CD4-positive, alpha-beta T cell (primary cell): Measurements from ENCODE around the gene VSIG4. TPM values are rescaled to one million over a fixed set of nuclear protein-coding genes. Genes with fewer than 3 reads are reported as not detected.

Experiments
- ATAC-seq: fragments of 200-7000 bp; cut with Tn5 transposase; one replicate; pipeline ENCODE4 v1.10.0; 2022; ENCODE audit warnings: mild to moderate bottlenecking; ENCODE audit not compliant: poor library complexity
- CTCF ChIA-PET: fragments of 350-600 bp; sonication (Branson Sonifier 250); formaldehyde crosslinking; loops from one replicate; lab custom pipeline; 2021; ENCODE audit warnings: antibody characterized with exemption, inconsistent platforms; lab: Charles Lee
- POLR2A ChIA-PET: fragments of 350-600 bp; sonication (Branson Sonifier 250); formaldehyde crosslinking; loops from one replicate; lab custom pipeline; 2021; ENCODE audit warnings: antibody characterized with exemption, inconsistent platforms; lab: Charles Lee
- DNase-seq, 14 experiments: peaks; one replicate each; pipeline ENCODE4 v3.0.0-alpha.2; 2013 to 2020; ENCODE audit warnings: mixed read lengths in 2 of 14
- H3K27ac ChIP-seq, 2 donors: one replicate each; pipeline versions ENCODE4 v1.5.1 to v1.7.0; 2013; ENCODE audit warnings: low read length in 2 of 2, low read depth in 1 of 2, mild to moderate bottlenecking in 1 of 2
- H3K27me3 ChIP-seq, 2 experiments: 1 replicate in 1 of 2; 2 replicates in 1 of 2; pipeline versions ENCODE4 v1.6.1 to v1.7.0; 2013; ENCODE audit warnings: low read length in 2 of 2, control low read depth in 1 of 2, mild to moderate bottlenecking in 1 of 2, moderate library complexity in 1 of 2; ENCODE audit not compliant: insufficient read depth in 2 of 2, control insufficient read depth in 1 of 2
- H3K36me3 ChIP-seq: one replicate; pipeline ENCODE4 v1.6.1; 2013; ENCODE audit warnings: low read length, control low read depth; ENCODE audit not compliant: insufficient read depth
- H3K4me1 ChIP-seq: one replicate; pipeline ENCODE4 v1.6.1; 2013; ENCODE audit warnings: low read length, control low read depth; ENCODE audit not compliant: insufficient read depth
- H3K4me3 ChIP-seq: one replicate; pipeline ENCODE4 v1.5.1; 2013; ENCODE audit warnings: mild to moderate bottlenecking, low read length, moderate library complexity
- H3K9me3 ChIP-seq, 2 experiments: 1 replicate in 1 of 2; 2 replicates in 1 of 2; pipeline versions ENCODE4 v1.6.1 to v1.7.0; 2013; ENCODE audit warnings: low read length in 2 of 2, mild to moderate bottlenecking in 2 of 2, control low read depth in 1 of 2, moderate library complexity in 1 of 2; ENCODE audit not compliant: control insufficient read depth in 1 of 2, insufficient read depth in 1 of 2
- H3K27ac Mint-ChIP-seq: one replicate; pipeline ENCODE4 v1.8.0; 2020; ENCODE audit warnings: mixed read lengths
- H3K27me3 Mint-ChIP-seq: one replicate; pipeline ENCODE4 v1.8.0; 2021; ENCODE audit warnings: mixed read lengths
- H3K36me3 Mint-ChIP-seq: one replicate; pipeline ENCODE4 v1.8.0; 2021; ENCODE audit warnings: low read depth, mixed read lengths
- H3K4me1 Mint-ChIP-seq: one replicate; pipeline ENCODE4 v1.8.0; 2021; ENCODE audit warnings: low read depth, mixed read lengths
- H3K4me3 Mint-ChIP-seq: one replicate; pipeline ENCODE4 v1.8.0; 2020; ENCODE audit warnings: mild to moderate bottlenecking, mixed read lengths
- H3K9me3 Mint-ChIP-seq: one replicate; pipeline ENCODE4 v1.8.0; 2020; ENCODE audit warnings: mixed read lengths
- intact Hi-C, 2 experiments: fragments of 100-400 bp; cut with DNase I in 1 of 2; cut with micrococcal nuclease in 1 of 2; formaldehyde crosslinking; loops; one replicate each; pipeline versions ENCODE4 v1.15.1 to v1.9.0; 2023 to 2025; cut with DNase I, micrococcal nuclease
- polyA plus RNA-seq, 2 donors: library from polyadenylated mRNA; unstranded; fragments of 120-200 nt; gene quantifications; one replicate each; pipeline ENCODE4 v1.2.1, GENCODE V29; 2013
- total RNA-seq, 174 experiments: library from RNA in 2 of 174; stranded (reverse) in 2 of 174; gene quantifications; one replicate each; pipeline ENCODE4 v1.2.3 and lab custom pipeline; 2021 to 2026
- TF ChIP-seq, protein P1 (sequence below): fragments of 200-600 bp; IDR thresholded peaks from one replicate; pipeline ENCODE4 v1.8.0; 2022; ENCODE audit warnings: antibody characterized with exemption, mild to moderate bottlenecking

VSIG4 gene
- total RNA-seq (under 1 TPM in 1 of 2 experiments, not detected in 1; 0.11 TPM), total RNA-seq (lab: John Stamatoyannopoulos, UW) (0 to 1.4 (median 0) reads per million in 172 experiments)
- polyA plus RNA-seq (2013, experiment 1 of 2), result 1.9 TPM
- polyA plus RNA-seq (2013, experiment 2 of 2), result 2.7 TPM

GRCh38 chrX:66039944-66040343, at the start of gene VSIG4:
Gene VSIG4, minus strand, starts transcription at chrX:66040080. Its CDS starts 82 bp downstream, at chrX:66039998.
- no peak within 1 kb of the TSS for H3K4me3 Mint-ChIP-seq
- no peaks in the 10 kb centered on the region for H3K36me3 Mint-ChIP-seq
- H3K4me1 ChIP-seq, result no peaks in the 10 kb centered on the region
- no peaks in the 10 kb centered on the region for H3K36me3 ChIP-seq
- no peaks in the 10 kb centered on the region for H3K9me3 ChIP-seq
- DNase-seq (no peak), ATAC-seq (no peak)
- CTCF ChIA-PET, result no interaction called here
- POLR2A ChIA-PET, result no interaction called here
- no peak within 1 kb of the TSS for H3K27ac Mint-ChIP-seq
- intact Hi-C loops, result no loop called here
- peaks cover 3% of the 10 kb centered on the region for H3K4me1 Mint-ChIP-seq
- no peak within 1 kb of the TSS for H3K4me3 ChIP-seq
- no peak within 1 kb of the TSS for H3K27ac ChIP-seq
- no peaks in the 10 kb centered on the region for H3K27me3 Mint-ChIP-seq
- H3K9me3 Mint-ChIP-seq, result no peaks in the 10 kb centered on the region
- H3K27me3 ChIP-seq, result no peaks in the 10 kb centered on the region
- TF ChIP-seq, protein P1, sequence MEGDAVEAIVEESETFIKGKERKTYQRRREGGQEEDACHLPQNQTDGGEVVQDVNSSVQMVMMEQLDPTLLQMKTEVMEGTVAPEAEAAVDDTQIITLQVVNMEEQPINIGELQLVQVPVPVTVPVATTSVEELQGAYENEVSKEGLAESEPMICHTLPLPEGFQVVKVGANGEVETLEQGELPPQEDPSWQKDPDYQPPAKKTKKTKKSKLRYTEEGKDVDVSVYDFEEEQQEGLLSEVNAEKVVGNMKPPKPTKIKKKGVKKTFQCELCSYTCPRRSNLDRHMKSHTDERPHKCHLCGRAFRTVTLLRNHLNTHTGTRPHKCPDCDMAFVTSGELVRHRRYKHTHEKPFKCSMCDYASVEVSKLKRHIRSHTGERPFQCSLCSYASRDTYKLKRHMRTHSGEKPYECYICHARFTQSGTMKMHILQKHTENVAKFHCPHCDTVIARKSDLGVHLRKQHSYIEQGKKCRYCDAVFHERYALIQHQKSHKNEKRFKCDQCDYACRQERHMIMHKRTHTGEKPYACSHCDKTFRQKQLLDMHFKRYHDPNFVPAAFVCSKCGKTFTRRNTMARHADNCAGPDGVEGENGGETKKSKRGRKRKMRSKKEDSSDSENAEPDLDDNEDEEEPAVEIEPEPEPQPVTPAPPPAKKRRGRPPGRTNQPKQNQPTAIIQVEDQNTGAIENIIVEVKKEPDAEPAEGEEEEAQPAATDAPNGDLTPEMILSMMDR, result no peak

DNA sequence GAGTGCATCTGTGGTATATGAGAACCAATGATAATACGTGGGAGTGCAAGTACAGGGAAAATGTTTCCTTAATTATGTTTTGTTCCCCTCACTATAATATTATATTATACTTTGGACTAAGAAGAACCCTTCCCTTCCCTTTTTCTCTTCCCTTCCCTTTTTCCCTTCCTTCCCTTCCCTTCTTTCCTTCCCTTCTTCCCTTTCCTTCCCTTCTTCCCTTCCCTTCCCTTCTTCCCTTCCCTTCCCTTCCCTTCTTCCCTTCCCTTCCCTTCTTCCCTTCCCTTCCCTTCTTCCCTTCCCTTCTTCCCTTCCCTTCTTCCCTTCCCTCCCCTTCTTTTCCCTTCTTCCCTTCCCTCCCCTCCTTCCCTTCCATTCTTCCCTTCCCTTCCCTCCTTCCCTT, 36.9 kb upstream of the VSIG4 start:
- H3K36me3 ChIP-seq, result no peaks in the 10 kb centered on the region
- CTCF ChIA-PET, result no interaction called here
- Mint-ChIP-seq H3K27ac (no peak overlapping the region), H3K4me3 (no peak overlapping the region), H3K36me3 (no peaks in the 10 kb centered on the region), H3K27me3 (no peaks in the 10 kb centered on the region), H3K9me3 (no peaks in the 10 kb centered on the region), H3K4me1 (peaks cover 22% of the 10 kb centered on the region)
- intact Hi-C loops, result no loop called here
- no peak for ATAC-seq
- no peak overlapping the region for H3K27ac ChIP-seq
- H3K4me1 ChIP-seq, result peaks cover 13% of the 10 kb centered on the region
- DNase-seq, result no peak
- no peak overlapping the region for H3K4me3 ChIP-seq
- POLR2A ChIA-PET, result no interaction called here
- H3K27me3 ChIP-seq, result no peaks in the 10 kb centered on the region
- no peaks in the 10 kb centered on the region for H3K9me3 ChIP-seq
- TF ChIP-seq, protein P1, result no peak

- Histone ChIP-seq H3K9me3 (no peaks in the 10 kb centered on the region), H3K4me3 (peak overlapping the region; percentile 44), H3K36me3 (no peaks in the 10 kb centered on the region), H3K27me3 (no peaks in the 10 kb centered on the region), H3K4me1 (peaks cover 13% of the 10 kb centered on the region), H3K27ac (peak overlapping the region in 1 of 2 donors; percentile 42)
- Mint-ChIP-seq H3K9me3 (no peaks in the 10 kb centered on the region), H3K4me1 (peaks cover 22% of the 10 kb centered on the region), H3K36me3 (no peaks in the 10 kb centered on the region), H3K4me3 (peak overlapping the region; percentile 89), H3K27ac (peak overlapping the region; percentile 86), H3K27me3 (no peaks in the 10 kb centered on the region)
- DNase-seq (peak in 12 of 14 experiments; percentile 8 to 68 (median 32)), ATAC-seq (peak; percentile 37)
- intact Hi-C loops, result no loop called here
- ChIA-PET POLR2A (interaction anchor here (0.9 kb wide), 1 partner anchor 11 kb away, joined by 3 read pairs; no protein-coding TSS in a partner anchor), CTCF (no interaction called here)
- TF ChIP-seq, protein P1, result no peak
These were observed 35.3 kb upstream of the VSIG4 start for GRCh38 chrX:66074920-66075879.
